Keratinocyte (primary cell): Measurements from ENCODE around the gene PSME4.

Source experiments
- CTCF ChIP-seq, 3 experiments: IDR thresholded peaks in 1 of 3; conservative IDR thresholded peaks in 1 of 3; optimal IDR thresholded peaks in 1 of 3; 2 replicates in 2 of 3; 3 replicates in 1 of 3; pipeline versions ENCODE3 to v1.5.1; 2011; ENCODE audit warnings: low read length in 3 of 3, mild to moderate bottlenecking in 3 of 3, moderate library complexity in 2 of 3, control low read depth in 1 of 3, inconsistent platforms in 1 of 3; ENCODE audit not compliant: insufficient read depth in 2 of 3; ENCODE audit errors: extremely low read depth in 1 of 3
- EZH2 ChIP-seq: IDR thresholded peaks from one replicate; pipeline ENCODE4 v1.6.1; 2012; ENCODE audit warnings: inconsistent platforms, mild to moderate bottlenecking, low read length, moderate library complexity

DNA sequence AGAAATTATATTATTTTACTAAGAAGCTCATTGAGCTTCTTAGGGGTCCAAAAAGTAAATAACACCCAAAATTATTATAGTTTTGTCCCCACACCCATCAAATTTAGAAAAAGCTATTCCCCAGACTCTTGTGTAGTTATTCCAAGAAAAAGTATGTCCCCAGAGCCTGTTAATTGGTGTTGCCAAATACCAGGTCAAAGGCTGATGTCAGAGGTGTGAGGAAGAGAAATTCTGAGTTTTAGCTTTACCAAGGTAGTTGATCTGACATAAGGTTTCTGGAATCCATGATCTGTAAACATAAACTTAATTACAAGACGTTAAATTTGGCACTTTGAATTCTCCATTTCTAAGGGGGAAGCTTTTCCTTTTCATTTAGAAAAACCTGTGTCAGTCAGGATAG lies 29.3 kb upstream of the PSME4 start:
- no peak for TF ChIP-seq CTCF (optimal IDR thresholded peaks at IDR 0.05 in 1 of 3, IDR thresholded peaks at IDR 0.05 in 1 of 3, conservative IDR thresholded peaks at IDR 0.05 in 1 of 3; ENCODE audit: extremely low read depth in 1 of 3, insufficient read depth in 2 of 3, low read length in 3 of 3)
- no peak for TF ChIP-seq EZH2
